Activated naive CD4-positive, alpha-beta T cell treated with anti-CD3 and anti-CD28 coated beads, Interleukin-2, amount 50 U/mL, for 24 hours (primary cell): ENCODE data around the gene STARD7.
"Not testable (repeated sequence)": the region's sequence is repeated elsewhere in the genome, so short reads cannot be mapped to it uniquely, and the experiment has no call there.

Experiments used
- H3K27ac Mint-ChIP-seq: one replicate; pipeline ENCODE4 v1.8.0; 2021; ENCODE audit warnings: mild to moderate bottlenecking, mixed read lengths
- H3K27me3 Mint-ChIP-seq: one replicate; pipeline ENCODE4 v1.8.0; 2021; ENCODE audit warnings: mixed read lengths
- H3K36me3 Mint-ChIP-seq: one replicate; pipeline ENCODE4 v1.8.0; 2021; ENCODE audit warnings: mixed read lengths
- H3K4me1 Mint-ChIP-seq: one replicate; pipeline ENCODE4 v1.8.0; 2021; ENCODE audit warnings: mixed read lengths
- H3K4me3 Mint-ChIP-seq: one replicate; pipeline ENCODE4 v1.8.0; 2021; ENCODE audit warnings: mild to moderate bottlenecking, mixed read lengths
- H3K9me3 Mint-ChIP-seq: one replicate; pipeline ENCODE4 v1.8.0; 2021; ENCODE audit warnings: mixed read lengths

STARD7 gene

GRCh38 chr2:96208143-96209010 is at the start of gene STARD7:
Gene STARD7, minus strand, starts transcription at chr2:96208827. Its CDS starts 393 bp downstream, at chr2:96208434.
- peaks cover 7% of the 10 kb centered on the region for H3K36me3 Mint-ChIP-seq
- H3K27ac Mint-ChIP-seq = peak within 1 kb of the TSS; percentile 88
- no peaks in the 10 kb centered on the region for H3K27me3 Mint-ChIP-seq
- peak within 1 kb of the TSS; percentile 91 for H3K4me3 Mint-ChIP-seq
- no peaks in the 10 kb centered on the region for H3K9me3 Mint-ChIP-seq
- H3K4me1 Mint-ChIP-seq = peaks cover 42% of the 10 kb centered on the region

GRCh38 chr2:96257744-96258143 is 49.1 kb upstream of the STARD7 start:
- H3K9me3 Mint-ChIP-seq, H3K36me3 Mint-ChIP-seq, H3K27me3 Mint-ChIP-seq, H3K4me3 Mint-ChIP-seq: not testable (repeated sequence)
- H3K27ac Mint-ChIP-seq = peak overlapping the region; percentile 51
- peaks cover 76% of the 10 kb centered on the region for H3K4me1 Mint-ChIP-seq

- Mint-ChIP-seq H3K27me3 (no peaks in the 10 kb centered on the region), H3K9me3 (no peaks in the 10 kb centered on the region), H3K27ac (peak overlapping the region; percentile 84), H3K36me3 (peaks cover 3% of the 10 kb centered on the region), H3K4me3 (peak overlapping the region; percentile 56), H3K4me1 (peaks cover 66% of the 10 kb centered on the region)
Measured at GRCh38 chr2:96256611-96257113, 48.0 kb upstream of the STARD7 start.

GRCh38 chr2:96254571-96254970 is 45.9 kb upstream of the STARD7 start:
- H3K4me3 Mint-ChIP-seq = no peak overlapping the region
- peak overlapping the region; percentile 51 for H3K27ac Mint-ChIP-seq
- no peaks in the 10 kb centered on the region for H3K27me3 Mint-ChIP-seq
- H3K9me3 Mint-ChIP-seq = no peaks in the 10 kb centered on the region
- H3K4me1 Mint-ChIP-seq = peaks cover 47% of the 10 kb centered on the region
- peaks cover 3% of the 10 kb centered on the region for H3K36me3 Mint-ChIP-seq

- Mint-ChIP-seq H3K9me3 (no peaks in the 10 kb centered on the region), H3K27ac (no peak overlapping the region), H3K27me3 (no peaks in the 10 kb centered on the region), H3K4me3 (no peak overlapping the region), H3K4me1 (peaks cover 32% of the 10 kb centered on the region), H3K36me3 (peaks cover 3% of the 10 kb centered on the region)
Measured at GRCh38 chr2:96253006-96253405, 44.4 kb upstream of the STARD7 start.

GRCh38 chr2:96252526-96252925 is 43.9 kb upstream of the STARD7 start:
- no peak overlapping the region for H3K27ac Mint-ChIP-seq

GRCh38 chr2:96251721-96252292 is 43.2 kb upstream of the STARD7 start:
- H3K4me1 Mint-ChIP-seq = peaks cover 28% of the 10 kb centered on the region
- no peak overlapping the region for H3K4me3 Mint-ChIP-seq
- no peaks in the 10 kb centered on the region for H3K27me3 Mint-ChIP-seq
- H3K9me3 Mint-ChIP-seq = no peaks in the 10 kb centered on the region
- H3K36me3 Mint-ChIP-seq = peaks cover 3% of the 10 kb centered on the region
- no peak overlapping the region for H3K27ac Mint-ChIP-seq

More at GRCh38 chr2:96252526-96252925, 43.9 kb upstream of the STARD7 start:
- no peaks in the 10 kb centered on the region for H3K9me3 Mint-ChIP-seq
- H3K27me3 Mint-ChIP-seq = no peaks in the 10 kb centered on the region
- peaks cover 3% of the 10 kb centered on the region for H3K36me3 Mint-ChIP-seq
- H3K4me3 Mint-ChIP-seq = no peak overlapping the region
- peaks cover 30% of the 10 kb centered on the region for H3K4me1 Mint-ChIP-seq

- Mint-ChIP-seq H3K4me3 (no peak overlapping the region), H3K36me3 (peaks cover under 1% of the 10 kb centered on the region), H3K9me3 (no peaks in the 10 kb centered on the region), H3K27ac (peak overlapping the region; percentile 76), H3K27me3 (no peaks in the 10 kb centered on the region), H3K4me1 (peaks cover 30% of the 10 kb centered on the region)
Measured at GRCh38 chr2:96250188-96250587, 41.6 kb upstream of the STARD7 start.

GRCh38 chr2:96249654-96250053 is 41.0 kb upstream of the STARD7 start:
- H3K36me3 Mint-ChIP-seq = no peaks in the 10 kb centered on the region
- H3K27ac Mint-ChIP-seq = peak overlapping the region; percentile 76
- H3K27me3 Mint-ChIP-seq = no peaks in the 10 kb centered on the region
- peaks cover 29% of the 10 kb centered on the region for H3K4me1 Mint-ChIP-seq
- H3K4me3 Mint-ChIP-seq = no peak overlapping the region
- H3K9me3 Mint-ChIP-seq = no peaks in the 10 kb centered on the region

- no peaks in the 10 kb centered on the region for H3K27me3 Mint-ChIP-seq
- no peak overlapping the region for H3K27ac Mint-ChIP-seq
- H3K4me3 Mint-ChIP-seq = no peak overlapping the region
- H3K4me1 Mint-ChIP-seq = peaks cover 27% of the 10 kb centered on the region
- H3K36me3 Mint-ChIP-seq = no peaks in the 10 kb centered on the region
- H3K9me3 Mint-ChIP-seq = no peaks in the 10 kb centered on the region
Measured at GRCh38 chr2:96248624-96249023, 40.0 kb upstream of the STARD7 start.

- no peak overlapping the region for H3K27ac Mint-ChIP-seq
- no peaks in the 10 kb centered on the region for H3K36me3 Mint-ChIP-seq
- H3K4me3 Mint-ChIP-seq = no peak overlapping the region
- no peaks in the 10 kb centered on the region for H3K9me3 Mint-ChIP-seq
- H3K4me1 Mint-ChIP-seq = peaks cover 31% of the 10 kb centered on the region
- no peaks in the 10 kb centered on the region for H3K27me3 Mint-ChIP-seq
Measured at GRCh38 chr2:96247896-96248295, 39.3 kb upstream of the STARD7 start.

GRCh38 chr2:96247009-96247408 is 38.4 kb upstream of the STARD7 start:
- Mint-ChIP-seq H3K27ac (no peak overlapping the region), H3K27me3 (no peaks in the 10 kb centered on the region), H3K36me3 (no peaks in the 10 kb centered on the region), H3K4me1 (peaks cover 40% of the 10 kb centered on the region), H3K4me3 (no peak overlapping the region), H3K9me3 (no peaks in the 10 kb centered on the region)

- Mint-ChIP-seq H3K36me3 (no peaks in the 10 kb centered on the region), H3K4me3 (no peak overlapping the region), H3K27ac (peak overlapping the region; percentile 56)
Measured at GRCh38 chr2:96245609-96246390, 37.2 kb upstream of the STARD7 start.

GRCh38 chr2:96243843-96244242 is 35.2 kb upstream of the STARD7 start:
- H3K4me3 Mint-ChIP-seq = no peak overlapping the region
- H3K27ac Mint-ChIP-seq = no peak overlapping the region
- no peaks in the 10 kb centered on the region for H3K9me3 Mint-ChIP-seq
- H3K4me1 Mint-ChIP-seq = peaks cover 55% of the 10 kb centered on the region
- no peaks in the 10 kb centered on the region for H3K27me3 Mint-ChIP-seq
- no peaks in the 10 kb centered on the region for H3K36me3 Mint-ChIP-seq

More at GRCh38 chr2:96245609-96246390, 37.2 kb upstream of the STARD7 start:
- Mint-ChIP-seq H3K4me1 (peaks cover 52% of the 10 kb centered on the region), H3K27me3 (no peaks in the 10 kb centered on the region), H3K9me3 (no peaks in the 10 kb centered on the region)

- no peaks in the 10 kb centered on the region for H3K9me3 Mint-ChIP-seq
- peak overlapping the region; percentile 54 for H3K4me3 Mint-ChIP-seq
- peak overlapping the region; percentile 90 for H3K27ac Mint-ChIP-seq
- H3K27me3 Mint-ChIP-seq = no peaks in the 10 kb centered on the region
- no peaks in the 10 kb centered on the region for H3K36me3 Mint-ChIP-seq
- peaks cover 49% of the 10 kb centered on the region for H3K4me1 Mint-ChIP-seq
Measured at GRCh38 chr2:96241900-96242611, 33.4 kb upstream of the STARD7 start.
